HuH-7 (cell line): Measurements from ENCODE around the gene IL1RAP.
"Not testable (repeated sequence)": the region's sequence is repeated elsewhere in the genome, so short reads cannot be mapped to it uniquely, and the experiment has no call there.

ENCODE experiments used
- DNase-seq: peaks from one replicate; pipeline ENCODE4 v3.0.0; 2011; ENCODE audit warnings: low spot score

IL1RAP gene

DNA sequence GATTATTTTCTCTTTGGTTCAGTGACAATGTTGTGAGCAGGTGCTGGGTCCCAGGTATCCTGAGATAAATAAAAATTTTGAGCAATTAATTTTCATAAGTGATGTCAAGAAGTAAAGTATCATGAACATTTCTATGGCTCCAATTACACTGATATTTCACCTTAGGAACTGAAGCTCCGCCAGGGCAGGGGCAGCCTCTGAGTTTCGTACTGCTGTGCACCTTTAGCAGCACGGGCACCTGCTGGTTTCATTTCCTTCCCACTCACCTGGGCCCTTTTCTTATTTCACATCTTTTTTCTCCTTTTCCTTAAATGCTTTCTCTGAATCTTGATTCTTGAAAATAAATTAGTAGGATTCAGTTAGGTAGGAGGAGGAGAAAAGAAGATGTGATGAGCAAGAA, 1.2 kb upstream of the IL1RAP start:
- DNase-seq = no peak

DNA sequence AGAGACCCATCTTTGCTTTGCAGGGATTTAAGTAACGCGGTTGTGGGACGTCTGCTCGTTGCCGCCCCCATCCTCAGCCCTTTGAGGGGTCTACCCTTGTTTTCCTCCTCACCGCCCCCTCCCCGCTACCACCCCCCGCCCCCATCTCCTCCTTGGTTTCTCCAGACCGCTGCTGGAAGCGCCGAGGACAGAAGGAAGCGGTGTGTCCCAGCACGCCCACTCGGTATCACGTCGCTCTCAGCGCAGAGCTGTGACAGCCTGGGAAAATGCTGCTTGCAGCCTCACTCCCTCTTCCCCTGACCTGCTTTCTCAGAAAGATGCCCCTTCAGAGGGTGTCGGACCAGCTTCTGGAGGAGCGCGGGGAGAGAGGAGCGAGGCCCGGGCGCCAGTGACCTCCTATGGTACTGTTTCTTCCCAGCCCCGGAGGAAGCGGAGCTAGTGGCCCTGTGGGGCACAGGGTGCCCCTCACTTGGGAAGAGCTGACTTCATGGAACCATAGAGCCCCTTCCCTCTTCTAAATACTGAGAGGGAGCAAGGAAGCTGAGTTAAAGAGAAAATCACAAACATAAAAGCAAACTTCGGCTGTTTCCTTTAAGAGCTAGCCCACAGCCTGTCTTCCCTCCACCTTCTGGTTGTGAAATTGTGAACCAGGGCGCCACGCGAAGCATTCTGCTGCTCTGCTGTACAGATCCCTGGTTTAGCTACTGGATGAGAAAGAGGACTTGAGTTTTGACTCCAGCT, 698 bp downstream of the IL1RAP start:
- DNase-seq = peak; percentile 40

DNA sequence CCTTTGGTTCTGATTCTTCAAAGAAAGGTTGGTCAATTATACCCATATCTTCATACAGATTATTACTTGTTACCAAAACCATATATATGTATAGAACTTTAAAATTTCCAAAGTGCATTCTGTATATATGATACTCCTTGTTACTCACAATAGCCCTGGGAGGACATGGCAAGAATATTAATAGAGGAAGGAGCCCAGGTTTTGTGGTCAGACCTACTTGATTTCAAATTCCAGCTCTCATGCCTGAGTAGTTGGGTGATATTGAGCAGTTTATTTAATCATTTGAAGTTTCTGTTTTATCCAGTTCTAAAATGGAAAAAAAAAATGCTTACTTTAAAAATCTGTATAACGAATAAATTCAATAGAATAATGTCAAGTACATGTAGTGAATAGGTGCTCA, 2.5 kb downstream of the IL1RAP start:
- DNase-seq = no peak

DNA sequence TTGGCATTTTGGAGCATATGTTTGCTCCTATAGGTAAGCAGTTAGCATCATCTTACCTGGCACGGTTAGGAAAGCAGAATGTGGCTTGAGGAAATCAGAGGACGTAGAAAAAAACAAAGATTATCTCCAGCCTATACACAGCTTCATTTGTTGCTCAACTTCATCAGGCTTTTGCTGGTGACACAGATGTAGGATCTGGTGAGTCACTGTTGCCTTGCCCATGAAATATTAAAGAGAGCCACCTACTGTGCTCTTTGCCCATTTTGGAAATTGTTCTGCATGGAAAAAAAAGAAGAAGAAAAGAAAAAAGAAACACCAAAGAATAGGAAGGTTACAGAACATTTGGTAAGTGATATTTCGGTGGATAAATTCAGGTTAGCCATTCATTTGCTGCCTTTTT, 3.8 kb downstream of the IL1RAP start:
- DNase-seq = no peak

DNA sequence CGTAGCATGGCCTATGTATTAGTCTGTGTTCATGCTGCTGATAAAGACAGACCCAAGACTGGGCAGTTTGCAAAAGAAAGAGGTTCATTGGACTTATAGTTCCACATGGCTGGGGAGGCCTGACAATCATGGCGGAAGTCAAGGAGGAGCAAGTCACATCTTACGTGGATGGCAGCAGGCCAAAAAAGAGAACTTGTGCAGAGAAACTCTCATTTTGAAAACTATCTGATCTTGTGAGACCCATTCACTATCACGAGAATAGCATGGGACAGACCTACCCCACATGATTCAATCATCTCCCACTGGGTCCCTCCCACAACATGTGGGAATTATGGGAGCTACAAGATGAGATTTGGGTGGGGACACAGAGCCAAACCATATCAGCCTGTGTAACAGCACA, 4.6 kb downstream of the IL1RAP start:
- not testable (repeated sequence) for DNase-seq

DNA sequence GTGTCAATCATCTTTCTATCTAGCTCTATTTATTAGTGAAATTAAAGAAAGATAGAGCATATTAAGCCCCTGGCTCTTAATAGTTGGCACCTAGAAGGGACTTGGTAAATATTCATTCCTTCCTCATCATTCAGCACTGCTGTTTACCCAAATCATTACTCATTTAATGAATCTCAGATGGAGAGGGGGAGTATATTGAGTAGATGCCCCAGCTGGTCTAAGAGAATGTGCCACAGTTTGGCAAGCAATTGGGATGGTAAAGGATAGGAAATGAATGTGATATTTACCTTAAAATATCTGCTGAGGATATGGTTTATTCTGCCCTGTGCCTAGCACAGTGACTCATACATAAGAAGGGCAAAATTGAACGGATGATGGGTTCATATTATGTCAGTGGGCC, 6.0 kb downstream of the IL1RAP start:
- no peak for DNase-seq

DNA sequence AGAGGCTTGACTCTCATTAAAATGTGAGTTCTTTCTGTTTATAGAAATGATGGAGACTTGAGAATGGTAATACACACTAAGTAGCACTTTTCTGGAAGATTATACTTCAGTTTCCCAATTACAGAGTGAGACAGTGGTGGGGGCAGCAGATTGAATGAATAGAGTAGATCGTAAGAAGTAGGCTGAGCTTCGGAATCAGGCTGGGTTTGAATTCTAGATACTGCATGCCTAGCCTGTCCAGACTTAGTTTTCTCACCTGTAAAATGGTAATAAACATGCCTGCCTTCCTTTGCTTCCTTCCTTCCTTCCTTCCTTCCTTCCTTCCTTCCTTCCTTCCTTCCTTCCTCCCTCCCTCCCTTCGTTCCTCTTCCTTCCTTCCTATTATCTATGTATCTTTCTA, 8.1 kb downstream of the IL1RAP start:
- DNase-seq = no peak

DNA sequence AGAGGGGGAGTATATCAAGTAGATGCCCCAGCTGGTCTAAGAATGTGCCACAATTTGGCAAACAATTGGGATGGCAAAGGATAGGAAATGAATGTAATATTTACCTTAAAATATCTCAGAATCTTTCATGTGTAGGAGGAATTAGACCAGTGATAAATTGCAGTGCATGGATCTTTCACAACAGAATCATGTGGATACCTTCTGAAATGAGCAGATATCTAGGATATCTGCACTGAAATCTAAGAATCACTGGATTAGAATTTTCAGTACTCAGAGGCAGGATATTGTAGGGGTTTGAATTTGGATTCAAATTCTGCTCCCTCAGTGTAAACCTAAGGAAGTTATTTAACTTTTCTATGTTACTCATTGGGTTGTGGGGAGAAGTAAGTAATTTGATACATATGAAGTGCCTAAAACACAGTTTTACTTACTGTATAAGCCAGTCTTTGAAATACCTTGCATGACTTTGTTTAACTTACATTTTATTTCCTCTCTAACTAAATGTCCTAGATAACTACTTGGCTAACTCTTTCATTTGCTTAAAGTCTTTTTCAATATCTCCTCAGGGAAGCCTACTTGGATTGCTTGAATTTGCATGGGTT, 8.8 kb downstream of the IL1RAP start:
- DNase-seq = no peak

DNA sequence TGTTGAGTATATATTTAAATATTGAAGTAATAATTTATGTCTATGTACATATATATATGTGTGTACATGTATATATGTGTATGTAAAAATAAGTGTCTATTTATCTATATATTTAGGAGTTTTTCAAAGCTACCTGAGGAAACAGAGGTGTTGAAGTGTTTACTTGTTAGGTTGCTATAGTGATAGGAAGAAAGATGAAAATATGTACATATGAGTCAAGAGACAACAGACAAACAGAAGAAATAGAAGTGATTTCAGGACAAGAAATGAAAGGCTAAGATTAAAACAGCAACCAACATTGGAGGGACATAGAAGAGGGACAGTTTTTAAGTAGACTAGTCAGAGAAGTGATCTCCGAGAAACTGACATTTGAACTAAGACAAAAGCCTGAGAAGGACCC, 11.1 kb downstream of the IL1RAP start:
- no peak for DNase-seq

DNA sequence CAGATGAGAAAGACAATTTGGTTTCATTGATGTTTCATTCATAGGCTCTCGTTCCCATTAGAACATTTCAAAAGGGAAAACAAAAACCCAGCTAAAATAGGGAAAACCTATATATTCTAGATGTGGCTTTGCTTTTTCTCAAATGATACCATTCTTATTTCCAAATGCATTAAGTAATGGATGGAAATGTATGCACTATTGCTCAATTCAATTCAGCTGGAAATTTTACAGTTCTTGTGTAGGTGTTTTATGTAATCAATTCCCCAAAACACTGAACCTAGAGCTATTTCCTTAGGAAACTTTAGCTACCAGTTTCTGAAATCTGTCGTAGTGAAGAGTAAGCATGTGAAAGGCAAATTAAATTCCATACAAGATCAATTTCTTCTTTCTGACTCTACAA, 11.7 kb downstream of the IL1RAP start:
- no peak for DNase-seq

DNA sequence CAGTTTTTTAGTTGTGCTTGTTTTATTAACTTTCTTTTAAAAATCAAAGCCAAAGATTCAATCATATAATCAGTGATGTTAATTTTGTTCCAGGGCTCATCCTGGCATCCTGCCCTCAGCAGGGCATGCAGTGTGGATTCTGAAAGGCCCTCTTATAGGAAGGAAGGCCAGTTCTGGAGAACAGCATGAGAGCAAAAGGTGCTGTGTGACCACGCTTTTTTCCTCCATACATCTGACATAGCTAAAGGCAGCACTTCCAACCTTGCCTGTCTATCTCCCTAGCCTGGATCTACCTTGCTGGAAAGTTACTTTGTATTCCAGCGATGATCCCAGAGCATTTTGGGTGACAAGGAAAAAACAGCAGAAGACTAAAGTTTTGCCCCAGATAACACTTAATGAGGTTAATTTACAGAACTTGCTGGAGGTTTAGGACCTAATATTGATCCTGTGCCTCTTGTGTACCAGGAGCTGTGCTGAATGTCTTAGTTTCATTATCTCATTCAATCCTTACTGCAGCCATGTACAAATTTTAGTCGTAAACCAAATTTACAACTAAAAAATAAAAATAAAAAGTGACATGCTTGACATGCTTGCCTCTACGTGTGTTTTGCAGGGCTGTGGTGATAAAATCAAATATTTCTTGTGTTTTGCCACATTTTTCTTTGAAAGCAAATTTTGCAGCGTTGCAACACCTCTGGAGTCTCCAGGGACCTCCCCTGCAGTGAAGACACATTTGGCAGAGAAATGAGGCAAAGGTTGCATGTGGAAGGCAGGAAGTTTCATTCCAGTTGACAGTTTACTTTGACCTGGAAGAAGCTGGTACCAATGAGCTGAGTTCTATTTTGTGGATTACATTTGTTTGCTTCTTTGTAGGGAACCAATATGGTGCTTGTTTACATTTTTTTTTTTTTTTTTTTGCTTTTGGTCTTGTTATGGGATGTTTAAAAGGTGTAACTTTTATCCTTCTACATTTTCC, 13.2 kb downstream of the IL1RAP start:
- DNase-seq = peak; percentile 32

DNA sequence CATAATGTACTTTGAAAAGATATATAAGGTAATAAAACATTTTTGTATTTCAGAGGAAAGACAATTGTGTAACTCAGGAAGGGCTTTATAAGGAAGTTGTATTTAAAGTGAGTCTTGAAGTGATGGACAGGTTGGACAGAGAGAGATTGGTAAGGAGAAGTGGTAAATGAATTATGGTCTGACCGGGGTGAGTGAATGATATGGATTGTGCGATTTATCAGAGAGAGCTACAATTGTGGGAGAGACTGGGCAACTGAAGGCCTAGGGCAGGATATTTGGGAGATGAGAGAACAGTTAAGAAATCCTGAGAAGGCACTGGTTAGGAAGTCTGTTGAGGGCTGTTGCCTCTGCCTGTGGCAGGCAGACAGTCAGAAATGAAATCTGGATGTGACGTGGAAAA, 14.8 kb downstream of the IL1RAP start:
- no peak for DNase-seq

DNA sequence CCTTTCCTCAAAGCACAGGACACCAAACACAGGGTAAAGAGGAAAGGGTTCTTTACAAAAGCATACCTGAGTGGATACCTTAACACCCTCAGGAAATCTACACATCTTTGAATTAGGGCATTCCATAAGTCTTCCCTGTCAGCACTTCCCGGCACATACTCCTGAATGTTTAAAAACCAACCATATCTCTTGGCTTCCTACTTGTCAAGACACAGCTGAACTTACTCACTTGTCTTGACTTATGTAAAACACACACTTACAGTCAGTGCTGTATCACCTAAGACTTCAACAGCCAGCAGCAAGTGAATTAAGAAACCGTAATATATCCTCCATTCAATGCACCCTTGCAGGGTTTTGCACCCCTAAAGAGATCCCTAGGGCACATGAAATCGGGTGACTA, 17.5 kb downstream of the IL1RAP start:
- DNase-seq = no peak

DNA sequence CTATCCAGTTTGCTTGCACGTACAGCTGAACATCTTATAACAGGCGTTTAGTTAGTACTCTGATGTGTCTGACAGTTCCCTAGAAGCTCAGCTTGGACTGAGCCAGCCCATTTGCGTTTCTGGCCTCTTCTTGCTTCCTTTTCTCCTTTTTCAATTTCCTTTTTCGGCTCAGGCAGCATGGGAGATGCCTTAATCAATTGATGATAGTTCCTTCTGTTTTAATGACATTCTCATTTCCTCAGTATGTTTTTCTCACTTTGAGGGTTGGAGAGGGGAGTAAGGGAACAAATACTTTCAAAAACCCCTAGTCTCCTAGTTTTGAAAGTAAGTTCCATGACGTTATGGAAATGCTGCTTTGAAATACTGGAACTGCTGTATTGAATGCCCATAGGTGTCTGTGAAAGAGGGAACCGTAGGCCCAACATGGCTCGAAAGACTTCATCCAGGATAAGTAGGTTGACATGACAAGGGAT, 18.9 kb downstream of the IL1RAP start:
- DNase-seq = no peak

DNA sequence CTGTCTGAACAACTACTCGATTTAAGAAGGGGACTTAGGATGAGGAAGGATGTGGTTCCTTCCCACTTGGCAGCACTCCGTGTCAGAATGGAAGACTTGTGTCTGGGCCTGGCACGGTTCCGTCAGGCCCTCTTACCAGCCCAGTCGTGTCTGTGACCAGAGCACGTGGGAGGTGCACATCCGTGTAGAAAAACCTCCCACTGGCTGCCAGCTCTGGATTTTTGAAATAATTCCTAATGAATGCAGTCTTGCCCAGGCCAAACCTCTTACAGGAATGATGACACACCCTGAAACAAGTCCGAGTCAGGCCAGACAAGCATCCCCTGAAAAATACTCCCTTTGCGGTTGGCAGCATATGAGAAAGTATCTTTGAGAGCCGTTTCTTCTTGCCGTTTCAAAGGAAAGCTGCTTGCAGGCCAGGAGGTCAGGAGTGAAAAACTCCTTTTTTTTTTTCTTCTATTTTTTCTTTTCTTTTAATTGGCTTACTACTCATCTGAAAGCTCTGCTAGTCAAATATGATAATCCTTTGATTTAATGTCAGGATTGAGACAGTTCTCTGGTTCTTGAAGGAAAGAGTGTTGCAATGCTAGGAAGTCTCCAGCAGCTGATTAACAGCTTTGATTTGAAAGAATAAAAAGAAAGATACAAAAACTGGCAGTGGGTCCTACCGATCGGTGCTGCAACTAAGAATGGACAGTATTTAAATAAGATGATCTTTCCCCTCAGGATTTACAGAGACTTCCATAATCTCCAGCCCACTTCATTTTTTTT, 19.8 kb downstream of the IL1RAP start:
- no peak for DNase-seq

DNA sequence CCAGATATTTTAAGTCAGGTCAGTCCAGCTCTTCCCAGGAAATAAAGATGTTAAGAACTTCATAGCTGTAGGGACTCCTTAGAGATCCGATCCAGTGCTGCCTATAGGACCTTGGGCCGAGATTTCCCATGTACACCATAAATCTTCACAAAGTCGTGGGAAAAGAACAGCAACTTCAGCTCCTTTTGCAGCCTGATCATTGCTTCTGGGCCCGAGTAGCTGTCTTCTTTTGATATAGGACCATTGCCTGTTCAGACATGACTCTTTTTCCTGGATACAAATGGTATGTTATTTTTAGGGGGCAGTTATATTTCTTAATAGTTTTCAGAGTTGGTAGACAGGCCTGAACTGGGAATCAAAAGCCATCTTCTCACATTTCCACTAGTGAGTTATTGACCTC, 20.5 kb downstream of the IL1RAP start:
- no peak for DNase-seq

DNA sequence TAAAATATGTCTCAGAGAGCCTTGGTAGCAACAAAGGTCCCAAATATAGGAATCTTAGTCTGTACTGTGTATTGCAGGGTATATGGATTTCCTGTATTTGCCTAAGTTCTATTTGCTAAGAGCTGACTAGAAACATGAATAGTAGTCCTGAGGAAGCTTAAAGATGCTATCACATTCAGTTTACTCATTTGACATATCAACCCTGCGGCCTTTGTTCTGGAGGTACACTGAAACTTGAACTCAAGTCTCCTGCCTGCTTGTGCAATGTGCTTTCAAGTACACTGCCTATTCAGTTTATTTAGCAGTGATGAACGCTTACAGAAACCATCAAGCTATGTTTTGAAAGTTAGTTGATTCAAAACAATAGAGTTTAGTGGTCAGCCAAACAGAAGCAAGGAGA, 21.1 kb downstream of the IL1RAP start:
- DNase-seq = no peak

DNA sequence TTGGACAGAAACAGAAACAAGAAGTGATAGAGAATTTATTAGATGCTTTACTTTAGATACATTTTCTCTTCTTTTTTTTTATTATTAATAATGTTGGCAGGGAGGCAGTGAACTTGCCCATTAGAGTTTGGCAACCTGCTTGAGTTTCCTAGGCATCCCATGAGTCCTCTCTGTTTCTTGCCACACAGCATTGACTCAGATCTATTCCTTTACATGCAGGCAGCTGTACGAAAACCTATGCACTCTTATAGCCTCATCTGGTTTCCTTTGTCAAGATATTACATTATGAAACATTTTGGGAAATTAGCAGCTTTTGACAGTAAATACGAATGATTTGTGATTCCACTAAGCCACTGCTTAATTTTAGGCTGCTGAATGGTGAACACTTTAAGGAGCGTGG, 23.3 kb downstream of the IL1RAP start:
- DNase-seq = no peak

DNA sequence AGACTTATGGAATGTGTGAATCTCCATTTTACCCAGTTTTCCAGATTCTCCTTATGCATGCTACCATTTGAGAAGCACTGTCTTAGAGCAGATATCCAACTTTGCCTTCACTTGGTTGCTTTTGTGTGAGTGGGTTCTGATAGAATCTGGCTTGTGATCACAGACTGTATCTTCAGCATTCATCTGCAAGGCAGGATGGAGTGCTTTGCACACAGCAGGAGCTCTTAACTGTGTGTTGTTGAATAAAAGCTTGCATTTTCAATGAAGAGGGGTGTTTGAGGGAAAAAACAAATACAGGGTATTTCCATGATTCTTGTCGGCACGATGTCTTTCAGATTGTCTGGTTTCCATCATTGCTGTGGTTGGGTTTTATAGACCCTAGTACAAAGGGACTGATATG, 24.4 kb downstream of the IL1RAP start:
- DNase-seq = no peak

DNA sequence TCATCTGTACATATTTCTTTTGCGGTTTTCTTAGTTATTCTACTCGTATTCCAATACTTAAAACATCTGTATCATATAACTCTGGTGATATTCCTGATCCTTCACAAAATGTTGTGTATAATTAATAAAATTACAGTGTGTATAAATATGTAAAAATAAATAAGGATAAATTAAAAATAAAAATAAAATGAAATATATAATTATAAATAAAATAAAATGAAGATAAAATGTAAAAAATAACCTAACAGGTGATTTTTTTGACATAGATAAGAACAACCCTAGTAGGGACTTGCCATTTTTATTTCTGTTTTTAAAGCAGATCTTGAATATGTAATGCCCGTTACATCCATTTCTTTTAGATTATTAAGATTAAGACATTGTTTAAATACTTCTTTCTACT, 25.6 kb downstream of the IL1RAP start:
- DNase-seq = no peak

DNA sequence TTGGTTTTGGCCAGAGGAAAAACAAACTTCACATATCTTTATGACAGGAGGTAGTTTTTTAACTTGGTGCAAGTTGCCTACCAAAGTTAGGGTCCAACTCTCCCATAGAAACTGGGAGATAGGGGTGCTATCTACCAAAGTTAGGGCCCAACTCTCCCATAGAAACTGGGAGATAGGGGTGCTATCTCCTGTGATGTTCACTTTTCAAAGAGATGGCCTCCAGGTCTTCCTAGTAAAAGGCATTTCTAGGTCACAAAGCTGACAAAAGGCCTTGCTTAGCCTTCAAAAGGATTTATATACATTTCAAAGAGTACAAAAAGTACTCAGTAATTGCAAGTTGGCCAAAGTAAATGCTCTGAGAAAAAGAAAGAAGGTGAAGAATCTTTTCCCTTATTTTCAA, 27.1 kb downstream of the IL1RAP start:
- DNase-seq = no peak

DNA sequence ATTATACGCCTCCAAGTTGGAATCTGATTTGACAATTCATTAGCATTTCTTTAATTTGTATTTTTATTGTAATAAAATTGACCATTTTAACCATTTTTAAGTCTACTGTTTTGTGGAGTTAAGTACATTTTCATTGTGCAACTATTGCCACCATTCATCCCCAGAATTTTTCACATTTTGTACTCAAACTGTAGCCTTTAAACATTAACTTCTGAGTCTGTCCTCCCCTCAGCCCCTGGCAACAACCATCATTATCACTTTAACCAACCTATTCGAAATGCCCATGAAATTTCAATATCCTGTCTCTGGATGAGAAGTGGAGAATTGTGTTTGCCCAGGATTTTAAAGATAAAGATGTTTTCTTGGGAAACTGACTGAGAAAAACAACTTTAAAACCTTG, 27.7 kb downstream of the IL1RAP start:
- no peak for DNase-seq
